H1 (cell line): ENCODE measurements around the gene ACSF3. TPM values are rescaled to one million over a fixed set of nuclear protein-coding genes. Genes with fewer than 3 reads are reported as not detected.

ENCODE experiments used
- CTCF ChIA-PET: fragments of 300-600 bp; sonication (Branson Sonifier 250); formaldehyde crosslinking; loops from one replicate; lab custom pipeline; 2021; ENCODE audit not compliant: partially characterized antibody; lab: Charles Lee
- POLR2A ChIA-PET: fragments of 300-600 bp; sonication (Branson Sonifier 250); formaldehyde crosslinking; loops from one replicate; lab custom pipeline; 2021; ENCODE audit warnings: inconsistent platforms; ENCODE audit not compliant: partially characterized antibody; lab: Charles Lee
- DNase-seq, 2 experiments: peaks; one replicate each; pipeline versions ENCODE4 v3.0.0 to v3.0.0-alpha.2; 2010 to 2022; ENCODE audit warnings: low spot score in 2 of 2, low read depth in 1 of 2, mixed read lengths in 1 of 2
- FAIRE-seq: peaks from 2 replicates; lab custom pipeline; 2011; peaks lifted over from hg19 to GRCh38; lab: Jason Lieb, UNC
- H2AFZ ChIP-seq: 2 replicates; pipeline ENCODE4 v1.8.1; 2012; ENCODE audit warnings: low read length, inconsistent platforms
- H2AK5ac ChIP-seq: 2 replicates; pipeline ENCODE4 v1.6.1; 2013; ENCODE audit warnings: low read depth, low read length
- H2BK120ac ChIP-seq: replicated peaks from 2 replicates; pipeline ENCODE3; 2013; ENCODE audit warnings: low read depth, low read length, inconsistent platforms
- H2BK12ac ChIP-seq: 2 replicates; pipeline ENCODE4 v1.6.1; 2013; ENCODE audit warnings: low read depth, low read length
- H2BK15ac ChIP-seq: 2 replicates; pipeline ENCODE4 v1.6.1; 2013; ENCODE audit warnings: low read length
- H2BK20ac ChIP-seq: 2 replicates; pipeline ENCODE4 v1.6.1; 2013; ENCODE audit warnings: low read length
- H2BK5ac ChIP-seq: 2 replicates; pipeline ENCODE4 v1.6.1; 2013; ENCODE audit warnings: low read depth, low read length
- H3K14ac ChIP-seq: 2 replicates; pipeline ENCODE4 v1.6.1; 2013; ENCODE audit warnings: inconsistent platforms; ENCODE audit not compliant: insufficient read length
- H3K18ac ChIP-seq: 2 replicates; pipeline ENCODE4 v1.6.1; 2013; ENCODE audit warnings: low read length; ENCODE audit errors: extremely low read depth
- H3K23ac ChIP-seq: 2 replicates; pipeline ENCODE4 v1.6.1; 2013; ENCODE audit warnings: inconsistent platforms; ENCODE audit not compliant: insufficient read length
- H3K23me2 ChIP-seq: 2 replicates; pipeline ENCODE4 v1.6.1; 2013; ENCODE audit warnings: low read depth, low read length
- H3K27ac ChIP-seq: 2 replicates; pipeline ENCODE4 v1.6.1; 2011; ENCODE audit warnings: low read depth, low read length, inconsistent platforms
- H3K27me3 ChIP-seq, 4 experiments: replicated peaks in 1 of 4; 1 replicate in 1 of 4; 2 replicates in 3 of 4; pipeline versions ENCODE4 v1.6.1 to v1.8.1; 2011 to 2013; ENCODE audit warnings: low read length in 3 of 4, mild to moderate bottlenecking in 3 of 4, inconsistent platforms in 2 of 4, mixed read lengths in 2 of 4, moderate library complexity in 1 of 4; ENCODE audit not compliant: control insufficient read depth in 3 of 4, insufficient read depth in 3 of 4; ENCODE audit errors: extremely low read depth in 1 of 4
- H3K36me3 ChIP-seq, 4 experiments: 2 replicates each; pipeline versions ENCODE4 v1.6.1 to v1.8.1; 2011 to 2013; ENCODE audit warnings: mild to moderate bottlenecking in 4 of 4, low read length in 3 of 4, moderate library complexity in 2 of 4, control low read depth in 1 of 4, inconsistent platforms in 1 of 4; ENCODE audit not compliant: insufficient read depth in 4 of 4, control insufficient read depth in 2 of 4
- H3K4ac ChIP-seq: replicated peaks from 2 replicates; pipeline ENCODE3; 2013; ENCODE audit warnings: low read length, low read depth, mixed read lengths, inconsistent platforms; ENCODE audit not compliant: insufficient read length
- H3K4me1 ChIP-seq, 4 experiments: replicated peaks in 1 of 4; 1 replicate in 1 of 4; 2 replicates in 3 of 4; pipeline versions ENCODE4 v1.6.1 to v1.8.1; 2011 to 2013; ENCODE audit warnings: low read length in 3 of 4, inconsistent platforms in 2 of 4, mixed read lengths in 1 of 4; ENCODE audit not compliant: insufficient read depth in 4 of 4, control insufficient read depth in 3 of 4
- H3K4me2 ChIP-seq, 2 experiments: 2 replicates each; pipeline versions ENCODE4 v1.6.1 to v1.8.1; 2011 to 2013; ENCODE audit warnings: low read depth in 2 of 2, low read length in 2 of 2, control low read depth in 1 of 2, inconsistent platforms in 1 of 2, mild to moderate bottlenecking in 1 of 2; ENCODE audit not compliant: insufficient read depth in 1 of 2
- H3K4me3 ChIP-seq, 4 experiments: fragments of 200-600, 300-600 bp in 1 of 4; sonication (generic), shearing (Covaris generic), sonication (Bioruptor Twin) in 1 of 4; 2 replicates each; pipeline versions ENCODE4 v1.5.1 to v1.8.1; 2011 to 2016; ENCODE audit warnings: low read length in 4 of 4, low read depth in 3 of 4, control low read depth in 2 of 4, inconsistent platforms in 2 of 4, mild to moderate bottlenecking in 2 of 4, mixed read lengths in 1 of 4, moderate library complexity in 1 of 4; ENCODE audit not compliant: insufficient read depth in 2 of 4; ENCODE audit errors: extremely low read depth in 1 of 4
- H3K56ac ChIP-seq: replicated peaks from 2 replicates; pipeline ENCODE3; 2013; ENCODE audit warnings: low read depth, mild to moderate bottlenecking, mixed read lengths, low read length, inconsistent platforms; ENCODE audit not compliant: insufficient read length
- H3K79me1 ChIP-seq: 2 replicates; pipeline ENCODE4 v1.6.1; 2013; ENCODE audit warnings: low read depth, low read length, control low read depth
- H3K79me2 ChIP-seq, 2 experiments: 2 replicates each; pipeline versions ENCODE4 v1.6.1 to v1.8.1; 2012 to 2013; ENCODE audit warnings: low read length in 2 of 2, mild to moderate bottlenecking in 2 of 2, inconsistent platforms in 1 of 2; ENCODE audit not compliant: insufficient read depth in 2 of 2, control insufficient read depth in 1 of 2
- H3K9ac ChIP-seq, 4 experiments: replicated peaks in 1 of 4; 1 replicate in 1 of 4; 2 replicates in 3 of 4; pipeline versions ENCODE4 v1.6.1 to v1.8.1; 2011 to 2013; ENCODE audit warnings: low read depth in 3 of 4, low read length in 3 of 4, control low read depth in 2 of 4, mild to moderate bottlenecking in 2 of 4, moderate library complexity in 2 of 4, inconsistent platforms in 1 of 4; ENCODE audit errors: extremely low read depth in 1 of 4
- H3K9me3 ChIP-seq, 2 experiments: 2 replicates each; pipeline versions ENCODE4 v1.6.1 to v1.8.1; 2012 to 2013; ENCODE audit warnings: mild to moderate bottlenecking in 2 of 2, moderate library complexity in 2 of 2, control low read depth in 1 of 2, inconsistent platforms in 1 of 2, low read depth in 1 of 2, low read length in 1 of 2, mixed read lengths in 1 of 2; ENCODE audit not compliant: insufficient read depth in 2 of 2
- H4K20me1 ChIP-seq, 2 experiments: replicated peaks in 1 of 2; 2 replicates each; pipeline versions ENCODE3 to v1.8.1; 2011 to 2013; ENCODE audit warnings: inconsistent platforms in 2 of 2, low read length in 2 of 2, mild to moderate bottlenecking in 1 of 2; ENCODE audit not compliant: insufficient read depth in 2 of 2, control insufficient read depth in 1 of 2
- H4K5ac ChIP-seq: 2 replicates; pipeline ENCODE4 v1.6.1; 2013; ENCODE audit warnings: low read length, low read depth, mixed read lengths, inconsistent platforms; ENCODE audit not compliant: insufficient read length
- H4K8ac ChIP-seq: 2 replicates; pipeline ENCODE4 v1.8.0; 2013; ENCODE audit warnings: mild to moderate bottlenecking, moderate library complexity, low read length, inconsistent platforms; ENCODE audit not compliant: insufficient read depth; ENCODE audit errors: extremely low read depth
- H4K91ac ChIP-seq: replicated peaks from 2 replicates; pipeline ENCODE3; 2013; ENCODE audit warnings: low read length, mixed read lengths, inconsistent platforms; ENCODE audit not compliant: insufficient read length
- SAP30 ChIP-seq: fragments of 300-600 bp; sonication (generic); IDR thresholded peaks from 2 replicates; pipeline ENCODE4 v1.7.1; 2012; ENCODE audit warnings: low read length, moderate library complexity, mild to moderate bottlenecking, inconsistent platforms; ENCODE audit not compliant: insufficient read depth, insufficient replicate concordance
- TCF12 ChIP-seq: IDR thresholded peaks from 2 replicates; pipeline ENCODE4 v1.6.1; 2011; ENCODE audit warnings: low read depth, mild to moderate bottlenecking, low read length
- WGBS, 2 experiments: shearing (Covaris generic) in 1 of 2; methylation state at CpG; one replicate each; pipeline versions ENCODE4 v1.1.6 to v1.1.7; 2013 to 2015; ENCODE audit warnings: low lambda C conversion rate in 2 of 2, mixed read lengths in 2 of 2, inconsistent platforms in 1 of 2, low coverage in 1 of 2, missing lambda C conversion rate in 1 of 2; ENCODE audit not compliant: insufficient replicate concordance in 2 of 2, insufficient coverage in 1 of 2, insufficient read length in 1 of 2; ENCODE audit errors: extremely low coverage in 1 of 2, missing lambda C conversion rate in 1 of 2; 5-methylcytosine and 5-hydroxymethylcytosine counted together
- polyA plus RNA-seq, 7 experiments: library from polyadenylated mRNA; depleted of rRNA in 3 of 7; stranded (reverse) in 5 of 7; unstranded in 2 of 7; fragments of >200 nt in 5 of 7; fragments of 200-250 nt in 2 of 7; gene quantifications; 1 replicate in 5 of 7; 2 replicates in 1 of 7; 4 replicates in 1 of 7; pipeline versions ENCODE4 v1.2.1 to v1.2.3, GENCODE V29; 2011 to 2013; ENCODE audit warnings: missing spikeins in 2 of 7, mixed read lengths in 2 of 7
- total RNA-seq: library from RNA; stranded (reverse); fragmentation: NEBNext Ultra II Directional; extraction: Animal tissue kit (Norgen Biotek cat#: 25700); gene quantifications from 2 replicates; pipeline ENCODE4 v1.2.1, GENCODE V29; 2021
- TF ChIP-seq, protein P1 (sequence below): IDR thresholded peaks from 2 replicates; pipeline ENCODE4 v1.6.1; 2011; ENCODE audit warnings: low read depth, mild to moderate bottlenecking, low read length; ENCODE audit not compliant: insufficient read depth

ACSF3 gene
- total and polyA plus RNA-seq, 2 of the 8 experiments (the other 6 are each of a cell fraction or from before 2014, with no cell fraction given) = 15.6 to 22.9 TPM

DNA sequence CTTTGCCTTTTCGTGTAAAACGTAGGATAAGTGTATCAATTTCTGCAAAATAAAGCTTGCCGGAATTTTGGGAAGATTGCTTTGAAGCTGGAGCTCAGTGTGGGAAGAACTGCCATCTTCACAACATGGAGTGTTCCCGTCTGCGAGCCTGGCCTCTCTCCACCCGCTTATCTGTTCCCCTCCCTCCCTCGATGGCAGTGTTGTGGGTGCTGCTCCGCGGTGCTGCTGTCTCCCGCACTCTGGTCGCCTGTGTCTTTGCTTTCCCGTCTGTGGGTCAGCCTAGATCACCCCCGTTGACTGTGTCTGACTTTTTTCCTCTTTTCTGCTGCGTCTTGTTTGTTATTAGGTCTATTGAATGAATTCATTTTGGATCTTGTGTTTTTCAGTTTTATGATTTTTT is 17.0 kb downstream of the ACSF3 start:
- no peaks in the 10 kb centered on the region for H3K23me2 ChIP-seq
- no peaks in the 10 kb centered on the region; a peak in 1 of 4 replicates for H3K79me2 ChIP-seq
- H3K9ac ChIP-seq = no peak overlapping the region
- no peak overlapping the region for H2AFZ ChIP-seq
- peaks cover 2 to 6% of the 10 kb centered on the region in 2 experiments for H4K20me1 ChIP-seq
- H3K14ac ChIP-seq = no peak overlapping the region
- no peak overlapping the region for H2BK120ac ChIP-seq
- H3K4me2 ChIP-seq = no peak overlapping the region
- H3K79me1 ChIP-seq = no peaks in the 10 kb centered on the region; the same call in 1 of the 2 replicates
- no peak overlapping the region for H3K4ac ChIP-seq
- WGBS, 2 experiments = 82% methylated on average over 12 of the region's 14 CpGs; no CpG with 5 or more reads in 1 of the 2 experiments
- H2BK12ac ChIP-seq = no peak overlapping the region
- no peak for DNase-seq
- no peak overlapping the region for H3K4me3 ChIP-seq
- H4K91ac ChIP-seq = no peak overlapping the region
- no peak overlapping the region for H4K5ac ChIP-seq
- H3K4me1 ChIP-seq = peaks cover 0 to 8% (median 2%) of the 10 kb centered on the region in 4 experiments; a peak in 2 of 7 replicates
- no peak for FAIRE-seq
- POLR2A ChIA-PET = no interaction called here
- H3K56ac ChIP-seq = no peak overlapping the region
- CTCF ChIA-PET = interaction anchor here (1.5 to 1.7 kb wide), 2 partner anchors 11 to 26 kb away, joined by 3 to 4 read pairs; no protein-coding TSS in a partner anchor
- no peak overlapping the region for H2BK5ac ChIP-seq
- H3K27me3 ChIP-seq = no peaks in the 10 kb centered on the region
- no peak overlapping the region for H3K18ac ChIP-seq
- H4K8ac ChIP-seq = peak overlapping the region; percentile 1; the same call in 1 of the 2 replicates
- no peak overlapping the region for H2BK15ac ChIP-seq
- no peaks in the 10 kb centered on the region for H3K9me3 ChIP-seq
- H2BK20ac ChIP-seq = no peak overlapping the region
- H3K36me3 ChIP-seq = peaks cover 0 to 14% (median 2%) of the 10 kb centered on the region in 4 experiments; a peak in 4 of 8 replicates
- no peak overlapping the region for H2AK5ac ChIP-seq
- no peak overlapping the region for H3K23ac ChIP-seq
- no peak overlapping the region for H3K27ac ChIP-seq
- TF ChIP-seq, protein P1, sequence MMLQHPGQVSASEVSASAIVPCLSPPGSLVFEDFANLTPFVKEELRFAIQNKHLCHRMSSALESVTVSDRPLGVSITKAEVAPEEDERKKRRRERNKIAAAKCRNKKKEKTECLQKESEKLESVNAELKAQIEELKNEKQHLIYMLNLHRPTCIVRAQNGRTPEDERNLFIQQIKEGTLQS = no peak
- TF ChIP-seq TCF12 (no peak), SAP30 (no peak)
